ENCODE measurements around the gene TENM3. TPM values are rescaled to one million over a fixed set of nuclear protein-coding genes. Genes with fewer than 3 reads are reported as not detected.

The TENM3 gene
- total and polyA plus RNA-seq, 10 of the 15 experiments (the other 5 are each of a cell fraction or from before 2014, with no cell fraction given) = 0.01 to 1.7 (median 0.08) TPM; not detected in 2

DNA sequence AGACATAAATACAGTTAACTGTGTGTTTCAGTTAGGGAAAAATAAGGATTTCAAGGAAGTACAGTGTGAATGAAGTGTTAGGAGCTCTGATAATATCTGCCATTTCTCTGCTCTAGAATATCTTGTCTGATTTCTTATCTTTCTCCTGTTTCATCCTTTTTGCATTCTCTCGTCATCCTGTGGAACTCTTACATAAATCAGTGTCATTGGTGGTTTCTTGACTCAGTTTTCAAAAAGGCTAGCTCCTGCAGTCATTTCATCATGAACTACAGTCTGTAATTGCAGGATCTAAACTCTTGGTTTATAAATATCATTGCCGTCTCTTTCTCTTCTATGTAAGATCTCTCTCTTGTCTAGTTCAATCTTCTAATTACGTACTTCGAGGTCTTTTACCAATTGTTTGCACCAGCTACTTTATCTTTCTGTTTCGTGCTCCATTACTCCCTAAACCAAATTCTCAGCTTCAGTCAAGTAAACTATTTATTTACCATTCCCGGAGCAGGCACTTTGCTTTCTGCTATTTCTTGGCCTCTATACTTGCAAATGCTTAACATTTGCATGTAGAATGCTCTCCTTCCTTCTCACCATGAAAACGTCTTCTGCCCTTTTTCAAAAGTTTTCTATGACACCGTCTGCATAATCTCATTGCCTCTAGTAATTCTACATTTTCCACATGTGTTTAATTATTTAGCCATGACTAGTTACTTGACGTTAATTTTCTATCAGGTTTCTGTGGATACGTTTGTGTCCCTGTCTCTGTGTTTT is 294.0 kb downstream of the TENM3 start:
- TF ChIP-seq CBX5 (IDR thresholded peaks at IDR 0.05; ENCODE audit: low read depth) (no peak), CHD1 (IDR thresholded peaks at IDR 0.05; ENCODE audit: low read depth, low read length) (no peak), CHD4 (IDR thresholded peaks at IDR 0.05) (no peak), SIN3A (IDR thresholded peaks at IDR 0.05; ENCODE audit: low read depth, low read length) (no peak), SMAD1 (IDR thresholded peaks at IDR 0.05; ENCODE audit: low read depth, partially characterized antibody) (no peak), SMC3 (IDR thresholded peaks at IDR 0.05; ENCODE audit: borderline replicate concordance, low read length) (no peak), MTA3 (IDR thresholded peaks at IDR 0.05; ENCODE audit: borderline replicate concordance, low read length) (no peak), MYB (IDR thresholded peaks at IDR 0.05; ENCODE audit: borderline replicate concordance, low read depth, low read length) (no peak), NFXL1 (IDR thresholded peaks at IDR 0.05; ENCODE audit: borderline replicate concordance) (no peak), CREM (IDR thresholded peaks at IDR 0.05; ENCODE audit: low read depth) (no peak), HDAC2 (IDR thresholded peaks at IDR 0.05) (no peak), TAF1 (IDR thresholded peaks at IDR 0.05; ENCODE audit: borderline replicate concordance, low read depth, low read length) (no peak), MEF2A (IDR thresholded peaks at IDR 0.05; ENCODE audit: insufficient read depth, low read depth, low read length) (no peak), SRF (IDR thresholded peaks at IDR 0.05; ENCODE audit: low read depth in 2 of 2, low read length in 2 of 2) (no peak), NR2F1 (conservative IDR thresholded peaks at IDR 0.05) (no peak)
- TF ChIP-seq, protein P1, sequence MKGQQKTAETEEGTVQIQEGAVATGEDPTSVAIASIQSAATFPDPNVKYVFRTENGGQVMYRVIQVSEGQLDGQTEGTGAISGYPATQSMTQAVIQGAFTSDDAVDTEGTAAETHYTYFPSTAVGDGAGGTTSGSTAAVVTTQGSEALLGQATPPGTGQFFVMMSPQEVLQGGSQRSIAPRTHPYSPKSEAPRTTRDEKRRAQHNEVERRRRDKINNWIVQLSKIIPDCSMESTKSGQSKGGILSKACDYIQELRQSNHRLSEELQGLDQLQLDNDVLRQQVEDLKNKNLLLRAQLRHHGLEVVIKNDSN (IDR thresholded peaks at IDR 0.05; ENCODE audit: borderline replicate concordance, extremely low read length, insufficient read depth, low read depth, low read length) = no peak
- TF ChIP-seq, protein P2, sequence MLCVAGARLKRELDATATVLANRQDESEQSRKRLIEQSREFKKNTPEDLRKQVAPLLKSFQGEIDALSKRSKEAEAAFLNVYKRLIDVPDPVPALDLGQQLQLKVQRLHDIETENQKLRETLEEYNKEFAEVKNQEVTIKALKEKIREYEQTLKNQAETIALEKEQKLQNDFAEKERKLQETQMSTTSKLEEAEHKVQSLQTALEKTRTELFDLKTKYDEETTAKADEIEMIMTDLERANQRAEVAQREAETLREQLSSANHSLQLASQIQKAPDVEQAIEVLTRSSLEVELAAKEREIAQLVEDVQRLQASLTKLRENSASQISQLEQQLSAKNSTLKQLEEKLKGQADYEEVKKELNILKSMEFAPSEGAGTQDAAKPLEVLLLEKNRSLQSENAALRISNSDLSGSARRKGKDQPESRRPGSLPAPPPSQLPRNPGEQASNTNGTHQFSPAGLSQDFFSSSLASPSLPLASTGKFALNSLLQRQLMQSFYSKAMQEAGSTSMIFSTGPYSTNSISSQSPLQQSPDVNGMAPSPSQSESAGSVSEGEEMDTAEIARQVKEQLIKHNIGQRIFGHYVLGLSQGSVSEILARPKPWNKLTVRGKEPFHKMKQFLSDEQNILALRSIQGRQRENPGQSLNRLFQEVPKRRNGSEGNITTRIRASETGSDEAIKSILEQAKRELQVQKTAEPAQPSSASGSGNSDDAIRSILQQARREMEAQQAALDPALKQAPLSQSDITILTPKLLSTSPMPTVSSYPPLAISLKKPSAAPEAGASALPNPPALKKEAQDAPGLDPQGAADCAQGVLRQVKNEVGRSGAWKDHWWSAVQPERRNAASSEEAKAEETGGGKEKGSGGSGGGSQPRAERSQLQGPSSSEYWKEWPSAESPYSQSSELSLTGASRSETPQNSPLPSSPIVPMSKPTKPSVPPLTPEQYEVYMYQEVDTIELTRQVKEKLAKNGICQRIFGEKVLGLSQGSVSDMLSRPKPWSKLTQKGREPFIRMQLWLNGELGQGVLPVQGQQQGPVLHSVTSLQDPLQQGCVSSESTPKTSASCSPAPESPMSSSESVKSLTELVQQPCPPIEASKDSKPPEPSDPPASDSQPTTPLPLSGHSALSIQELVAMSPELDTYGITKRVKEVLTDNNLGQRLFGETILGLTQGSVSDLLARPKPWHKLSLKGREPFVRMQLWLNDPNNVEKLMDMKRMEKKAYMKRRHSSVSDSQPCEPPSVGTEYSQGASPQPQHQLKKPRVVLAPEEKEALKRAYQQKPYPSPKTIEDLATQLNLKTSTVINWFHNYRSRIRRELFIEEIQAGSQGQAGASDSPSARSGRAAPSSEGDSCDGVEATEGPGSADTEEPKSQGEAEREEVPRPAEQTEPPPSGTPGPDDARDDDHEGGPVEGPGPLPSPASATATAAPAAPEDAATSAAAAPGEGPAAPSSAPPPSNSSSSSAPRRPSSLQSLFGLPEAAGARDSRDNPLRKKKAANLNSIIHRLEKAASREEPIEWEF (IDR thresholded peaks at IDR 0.05; ENCODE audit: insufficient replicate concordance, low read depth, low read length) = no peak
- H3K27me3 ChIP-seq (replicated peaks in 1 of 2; ENCODE audit: control insufficient read depth in 2 of 2, insufficient read depth in 2 of 2, low read length in 1 of 2) = no peaks in the 10 kb centered on the region
- ATAC-seq = no peak
- POLR2A ChIA-PET = no interaction called here
- intact Hi-C loops (cut with micrococcal nuclease; ENCODE audit: unreplicated experiment) (no loop called here), in situ Hi-C loops (cut with MboI) (no loop called here)
- no peaks in the 10 kb centered on the region for H3K79me2 ChIP-seq (ENCODE audit: control insufficient read depth, insufficient read depth, low read length)
- CTCF ChIA-PET = no interaction called here
- BruUV-seq (replicated peaks) = no TSS peak
- H3K4me1 ChIP-seq (ENCODE audit: control insufficient read depth, insufficient read depth, low read length) = no peaks in the 10 kb centered on the region
- H3K27ac ChIP-seq (ENCODE audit: control insufficient read depth, insufficient read depth) = no peak overlapping the region
- H3K4me2 ChIP-seq (ENCODE audit: control insufficient read depth, insufficient read depth) = no peak overlapping the region
- no peak overlapping the region for H3K9ac ChIP-seq (ENCODE audit: control insufficient read depth, insufficient read depth, low read length)
- H2AFZ ChIP-seq (ENCODE audit: control insufficient read depth, low read depth, low read length) = no peak overlapping the region
- no peaks in the 10 kb centered on the region for H3K36me3 ChIP-seq (ENCODE audit: control insufficient read depth in 2 of 2, insufficient read depth in 2 of 2, low read length in 1 of 2)
- no peak overlapping the region for H3K4me3 ChIP-seq
- H3K9me3 ChIP-seq (replicated peaks; ENCODE audit: control insufficient read depth, insufficient read depth, low read length) = no peaks in the 10 kb centered on the region
- FAIRE-seq = no peak
- no peaks in the 10 kb centered on the region for H4K20me1 ChIP-seq (ENCODE audit: control insufficient read depth, insufficient read depth)
- SMC1A ChIA-PET (ENCODE audit: uncharacterized antibody, unreplicated experiment) = interaction anchor here (0.9 to 1.5 kb wide), 5 partner anchors 18 to 122 kb away, joined by 3 to 4 read pairs (median 3); no protein-coding TSS in a partner anchor
- RAD21 ChIA-PET (ENCODE audit: unreplicated experiment) = no interaction called here
- 25% methylated on average over 10 of the region's 10 CpGs for WGBS (ENCODE audit: insufficient coverage, insufficient replicate concordance, low lambda C conversion rate, missing lambda C conversion rate)
- DNase-seq (ENCODE audit: low read depth, low spot score) = no peak

All from GM12878 (cell line).